HepG2 (cell line): ENCODE data around the gene MAP1LC3B. TPM values are rescaled to one million over a fixed set of nuclear protein-coding genes. Genes with fewer than 3 reads are reported as not detected.
A peak's percentile ranks its signal among the peaks of the same experiment; 100 is the strongest.

Source experiments
- ATAC-seq: fragments of 200-7000 bp; cut with Tn5 transposase; 3 replicates; pipeline ENCODE4 v1.9.1; 2020; ENCODE audit warnings: mild to moderate bottlenecking, moderate library complexity
- BruUV-seq: library from RNA; stranded (reverse); fragments of 400-500 nt; replicated peaks from 2 replicates; lab custom pipeline; 2021; lab: Mats Ljungman, UMichigan
- CTCF ChIA-PET: fragments of 300-600 bp; formaldehyde crosslinking; extraction: SDS; loops from one replicate; lab custom pipeline; 2021; ENCODE audit warnings: low total read pairs, inconsistent platforms, low intra/inter-chr PET ratio; lab: Yijun Ruan, JAX
- POLR2A ChIA-PET: fragments of 350-600 bp; sonication (Branson Sonifier 250); formaldehyde crosslinking; loops from one replicate; lab custom pipeline; 2020; ENCODE audit warnings: antibody characterized with exemption, inconsistent platforms; lab: Yijun Ruan, JAX
- DNase-seq: peaks from one replicate; pipeline ENCODE4 v3.0.0-alpha.2; 2015; ENCODE audit warnings: low spot score
- FAIRE-seq: peaks from 3 replicates; lab custom pipeline; 2011; peaks lifted over from hg19 to GRCh38; lab: Jason Lieb, UNC
- H2AFZ ChIP-seq: one replicate; pipeline ENCODE4 v1.6.1; 2011; ENCODE audit warnings: low read length, inconsistent platforms
- H3K27ac ChIP-seq: fragments of 300-600 bp; 3 replicates; pipeline ENCODE4 v1.8.0; 2011; ENCODE audit warnings: mixed run types, mild to moderate bottlenecking, mixed read lengths, low read length, inconsistent platforms; ENCODE audit not compliant: insufficient read depth; ENCODE audit errors: extremely low read length
- H3K27me3 ChIP-seq, 2 experiments: fragments of 200-600 bp in 1 of 2; 2 replicates in 1 of 2; 3 replicates in 1 of 2; pipeline versions ENCODE4 v1.6.0 to v1.8.0; 2011; ENCODE audit warnings: low read length in 2 of 2, mild to moderate bottlenecking in 2 of 2, moderate library complexity in 2 of 2, inconsistent platforms in 1 of 2; ENCODE audit not compliant: insufficient read depth in 2 of 2, control insufficient read depth in 1 of 2
- H3K36me3 ChIP-seq, 2 experiments: fragments of 200-600 bp in 1 of 2; replicated peaks in 1 of 2; 2 replicates in 1 of 2; 3 replicates in 1 of 2; pipeline versions ENCODE4 v1.5.1 to v1.8.0; 2011; ENCODE audit warnings: low read length in 2 of 2, inconsistent platforms in 1 of 2; ENCODE audit not compliant: insufficient read depth in 2 of 2, control insufficient read depth in 1 of 2
- H3K4me1 ChIP-seq: 2 replicates; pipeline ENCODE4 v1.5.1; 2012; ENCODE audit warnings: low read length, inconsistent platforms; ENCODE audit not compliant: insufficient read depth
- H3K4me2 ChIP-seq: 2 replicates; pipeline ENCODE4 v1.6.0; 2011; ENCODE audit warnings: low read depth, low read length, inconsistent platforms
- H3K4me3 ChIP-seq, 3 experiments: fragments of 200-600 bp in 1 of 3; sonication (generic), shearing (Covaris generic) in 1 of 3; replicated peaks in 1 of 3; 2 replicates each; pipeline ENCODE4 v1.5.1; 2011 to 2016; ENCODE audit warnings: low read length in 3 of 3, inconsistent platforms in 2 of 3, low read depth in 2 of 3, mild to moderate bottlenecking in 2 of 3, control low read depth in 1 of 3, mixed read lengths in 1 of 3; ENCODE audit not compliant: insufficient read depth in 1 of 3
- H3K79me2 ChIP-seq: one replicate; pipeline ENCODE4 v1.6.1; 2011; ENCODE audit warnings: low read length, inconsistent platforms; ENCODE audit not compliant: insufficient read depth
- H3K9ac ChIP-seq: 2 replicates; pipeline ENCODE4 v1.6.0; 2011; ENCODE audit warnings: mild to moderate bottlenecking, low read depth, low read length, inconsistent platforms; ENCODE audit not compliant: insufficient read depth
- H3K9me3 ChIP-seq: 2 replicates; pipeline ENCODE4 v1.5.1; 2012; ENCODE audit warnings: mild to moderate bottlenecking, low read length
- H4K20me1 ChIP-seq: 2 replicates; pipeline ENCODE4 v1.6.0; 2011; ENCODE audit warnings: inconsistent platforms, mild to moderate bottlenecking, low read length, moderate library complexity; ENCODE audit not compliant: insufficient read depth
- AGO2 ChIP-seq: fragments of 200-400 bp; formaldehyde crosslinking; optimal IDR thresholded peaks from 2 replicates; pipeline ENCODE3; 2017; ENCODE audit warnings: mild to moderate bottlenecking, low read depth, low read length, moderate library complexity
- EED ChIP-seq: sonication (generic); formaldehyde crosslinking; IDR thresholded peaks from 2 replicates; pipeline ENCODE4 v1.5.0; 2020; ENCODE audit warnings: mild to moderate bottlenecking, missing genetic modification reagents
- FLYWCH1 ChIP-seq: sonication (generic); formaldehyde crosslinking; IDR thresholded peaks from 2 replicates; pipeline ENCODE4 v1.8.1; 2023; ENCODE audit warnings: mild to moderate bottlenecking, missing genetic modification reagents
- MTA1 ChIP-seq: sonication (generic); formaldehyde crosslinking; IDR thresholded peaks from 2 replicates; pipeline ENCODE4 v1.4.0; 2020; ENCODE audit warnings: missing genetic modification reagents, mild to moderate bottlenecking, borderline replicate concordance
- NRL ChIP-seq: sonication (generic); formaldehyde crosslinking; IDR thresholded peaks from 2 replicates; pipeline ENCODE4 v1.5.0; 2020; ENCODE audit warnings: missing genetic modification reagents, mild to moderate bottlenecking, moderate library complexity, borderline replicate concordance
- RBM22 ChIP-seq: fragments of 200-400 bp; formaldehyde crosslinking; optimal IDR thresholded peaks from 2 replicates; pipeline ENCODE3; 2017; ENCODE audit warnings: mild to moderate bottlenecking, low read length, moderate library complexity
- ZFY ChIP-seq: sonication (generic); formaldehyde crosslinking; IDR thresholded peaks from 2 replicates; pipeline ENCODE4 v1.4.0; 2020; ENCODE audit warnings: missing genetic modification reagents
- WGBS: methylation state at CpG from one replicate; pipeline ENCODE4 v1.1.6; 2017; ENCODE audit warnings: low lambda C conversion rate; 5-methylcytosine and 5-hydroxymethylcytosine counted together
- in situ Hi-C: cut with HindIII; loops from 2 replicates; pipeline ENCODE4 v1.10.0; 2017; ENCODE audit warnings: low pct_unique_long_range_greater_than_20kb; ENCODE audit not compliant: extremely low pct_ligation_motif_present
- intact Hi-C: fragments of 100-400 bp; cut with micrococcal nuclease; formaldehyde crosslinking; loops from one replicate; pipeline ENCODE4 v1.10.0; 2022; ENCODE audit not compliant: unreplicated experiment
- polyA plus RNA-seq, 8 experiments: library from polyadenylated mRNA; depleted of rRNA in 3 of 8; stranded (reverse) in 7 of 8; unstranded in 1 of 8; fragments of >200 nt; fragmentation: Illumina TruSeq in 4 of 8; extraction: Trizol in 4 of 8; gene quantifications; 2 replicates each; pipeline versions ENCODE4 v1.2.1 to v1.2.3, GENCODE V29; 2011 to 2016; ENCODE audit warnings: low read depth in 4 of 8, missing spikeins in 1 of 8, mixed read lengths in 1 of 8; ENCODE audit not compliant: insufficient read depth in 1 of 8
- total RNA-seq, 5 experiments: library from RNA; depleted of rRNA; stranded (reverse); fragments of >200 nt; fragmentation: Illumina TruSeq; extraction: Trizol; gene quantifications; 2 replicates each; pipeline ENCODE4 v1.2.3, GENCODE V29; 2016; ENCODE audit warnings: low read depth in 1 of 5
- TF ChIP-seq, protein P1 (sequence below): IDR thresholded peaks from 2 replicates; pipeline ENCODE4 v1.6.1; 2012; ENCODE audit warnings: low read length, improper control_type of control experiment
- TF ChIP-seq, protein P2 (sequence below): sonication (generic); formaldehyde crosslinking; IDR thresholded peaks from 2 replicates; pipeline ENCODE4 v1.5.1; 2020; ENCODE audit warnings: mild to moderate bottlenecking, missing genetic modification reagents, moderate library complexity
- TF ChIP-seq, protein P3 (sequence below): sonication (generic); formaldehyde crosslinking; conservative IDR thresholded peaks from 2 replicates; pipeline ENCODE4 v1.8.1; 2023; ENCODE audit warnings: missing genetic modification reagents
- TF ChIP-seq, protein P4 (sequence below): IDR thresholded peaks from 2 replicates; pipeline ENCODE4 v1.6.1; 2016

Gene MAP1LC3B
- total and polyA plus RNA-seq, 2 of the 13 experiments (the other 11 are each of a cell fraction or from before 2014, with no cell fraction given), result 15.7 to 37.4 TPM

DNA sequence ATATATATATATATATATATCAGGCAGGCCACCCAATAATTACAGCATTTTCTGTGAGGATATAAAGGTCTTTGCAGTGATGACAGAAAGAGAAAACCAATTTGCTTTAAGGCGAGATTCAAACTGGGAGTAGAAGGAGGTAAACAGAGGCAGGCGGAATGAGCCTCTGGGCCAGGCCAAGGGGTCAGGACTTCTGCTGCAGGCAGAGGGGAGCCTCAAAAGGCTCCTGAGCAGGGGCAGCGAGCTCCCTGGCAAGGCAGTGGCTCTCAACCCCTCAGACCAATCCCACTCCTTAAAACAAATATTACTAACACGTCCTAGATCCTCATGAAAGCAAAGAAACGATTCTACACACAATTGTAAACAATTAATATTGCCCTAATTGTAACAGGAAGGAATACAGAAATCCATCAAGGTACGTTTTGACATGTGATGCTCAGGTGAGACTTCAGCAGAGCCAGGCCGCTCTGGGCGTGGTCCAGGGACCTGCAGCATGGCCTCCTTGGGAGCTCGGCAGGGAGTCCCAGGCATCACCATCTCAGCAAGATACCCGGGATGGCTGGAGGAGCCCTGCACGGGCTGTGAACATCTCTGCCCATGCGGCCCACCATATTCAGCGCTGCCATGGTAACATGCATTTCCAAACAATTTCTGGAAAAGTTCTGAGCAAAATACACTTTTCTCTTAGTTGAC lies 27.0 kb upstream of the MAP1LC3B start:
- intact Hi-C loops, result no loop called here
- TF ChIP-seq FLYWCH1, result no peak
- TF ChIP-seq EED, result 0 out of 2 replicates have a peak, but pooled peaks have one; percentile 44
- TF ChIP-seq, protein P1, sequence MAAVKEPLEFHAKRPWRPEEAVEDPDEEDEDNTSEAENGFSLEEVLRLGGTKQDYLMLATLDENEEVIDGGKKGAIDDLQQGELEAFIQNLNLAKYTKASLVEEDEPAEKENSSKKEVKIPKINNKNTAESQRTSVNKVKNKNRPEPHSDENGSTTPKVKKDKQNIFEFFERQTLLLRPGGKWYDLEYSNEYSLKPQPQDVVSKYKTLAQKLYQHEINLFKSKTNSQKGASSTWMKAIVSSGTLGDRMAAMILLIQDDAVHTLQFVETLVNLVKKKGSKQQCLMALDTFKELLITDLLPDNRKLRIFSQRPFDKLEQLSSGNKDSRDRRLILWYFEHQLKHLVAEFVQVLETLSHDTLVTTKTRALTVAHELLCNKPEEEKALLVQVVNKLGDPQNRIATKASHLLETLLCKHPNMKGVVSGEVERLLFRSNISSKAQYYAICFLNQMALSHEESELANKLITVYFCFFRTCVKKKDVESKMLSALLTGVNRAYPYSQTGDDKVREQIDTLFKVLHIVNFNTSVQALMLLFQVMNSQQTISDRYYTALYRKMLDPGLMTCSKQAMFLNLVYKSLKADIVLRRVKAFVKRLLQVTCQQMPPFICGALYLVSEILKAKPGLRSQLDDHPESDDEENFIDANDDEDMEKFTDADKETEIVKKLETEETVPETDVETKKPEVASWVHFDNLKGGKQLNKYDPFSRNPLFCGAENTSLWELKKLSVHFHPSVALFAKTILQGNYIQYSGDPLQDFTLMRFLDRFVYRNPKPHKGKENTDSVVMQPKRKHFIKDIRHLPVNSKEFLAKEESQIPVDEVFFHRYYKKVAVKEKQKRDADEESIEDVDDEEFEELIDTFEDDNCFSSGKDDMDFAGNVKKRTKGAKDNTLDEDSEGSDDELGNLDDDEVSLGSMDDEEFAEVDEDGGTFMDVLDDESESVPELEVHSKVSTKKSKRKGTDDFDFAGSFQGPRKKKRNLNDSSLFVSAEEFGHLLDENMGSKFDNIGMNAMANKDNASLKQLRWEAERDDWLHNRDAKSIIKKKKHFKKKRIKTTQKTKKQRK, result no peak
- TF ChIP-seq MTA1 (CRISPR knock-in tag), result peak; percentile 30; the same call in 1 of the 2 replicates
- TF ChIP-seq, protein P2, sequence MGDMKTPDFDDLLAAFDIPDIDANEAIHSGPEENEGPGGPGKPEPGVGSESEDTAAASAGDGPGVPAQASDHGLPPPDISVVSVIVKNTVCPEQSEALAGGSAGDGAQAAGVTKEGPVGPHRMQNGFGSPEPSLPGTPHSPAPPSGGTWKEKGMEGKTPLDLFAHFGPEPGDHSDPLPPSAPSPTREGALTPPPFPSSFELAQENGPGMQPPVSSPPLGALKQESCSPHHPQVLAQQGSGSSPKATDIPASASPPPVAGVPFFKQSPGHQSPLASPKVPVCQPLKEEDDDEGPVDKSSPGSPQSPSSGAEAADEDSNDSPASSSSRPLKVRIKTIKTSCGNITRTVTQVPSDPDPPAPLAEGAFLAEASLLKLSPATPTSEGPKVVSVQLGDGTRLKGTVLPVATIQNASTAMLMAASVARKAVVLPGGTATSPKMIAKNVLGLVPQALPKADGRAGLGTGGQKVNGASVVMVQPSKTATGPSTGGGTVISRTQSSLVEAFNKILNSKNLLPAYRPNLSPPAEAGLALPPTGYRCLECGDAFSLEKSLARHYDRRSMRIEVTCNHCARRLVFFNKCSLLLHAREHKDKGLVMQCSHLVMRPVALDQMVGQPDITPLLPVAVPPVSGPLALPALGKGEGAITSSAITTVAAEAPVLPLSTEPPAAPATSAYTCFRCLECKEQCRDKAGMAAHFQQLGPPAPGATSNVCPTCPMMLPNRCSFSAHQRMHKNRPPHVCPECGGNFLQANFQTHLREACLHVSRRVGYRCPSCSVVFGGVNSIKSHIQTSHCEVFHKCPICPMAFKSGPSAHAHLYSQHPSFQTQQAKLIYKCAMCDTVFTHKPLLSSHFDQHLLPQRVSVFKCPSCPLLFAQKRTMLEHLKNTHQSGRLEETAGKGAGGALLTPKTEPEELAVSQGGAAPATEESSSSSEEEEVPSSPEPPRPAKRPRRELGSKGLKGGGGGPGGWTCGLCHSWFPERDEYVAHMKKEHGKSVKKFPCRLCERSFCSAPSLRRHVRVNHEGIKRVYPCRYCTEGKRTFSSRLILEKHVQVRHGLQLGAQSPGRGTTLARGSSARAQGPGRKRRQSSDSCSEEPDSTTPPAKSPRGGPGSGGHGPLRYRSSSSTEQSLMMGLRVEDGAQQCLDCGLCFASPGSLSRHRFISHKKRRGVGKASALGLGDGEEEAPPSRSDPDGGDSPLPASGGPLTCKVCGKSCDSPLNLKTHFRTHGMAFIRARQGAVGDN, result peak; percentile 41; the same call in 1 of the 2 replicates
- TF ChIP-seq NRL, result peak; percentile 30; the same call in 1 of the 2 replicates
- peak; percentile 70 for TF ChIP-seq AGO2
- peak; percentile 26 for TF ChIP-seq RBM22
- TF ChIP-seq, protein P3, sequence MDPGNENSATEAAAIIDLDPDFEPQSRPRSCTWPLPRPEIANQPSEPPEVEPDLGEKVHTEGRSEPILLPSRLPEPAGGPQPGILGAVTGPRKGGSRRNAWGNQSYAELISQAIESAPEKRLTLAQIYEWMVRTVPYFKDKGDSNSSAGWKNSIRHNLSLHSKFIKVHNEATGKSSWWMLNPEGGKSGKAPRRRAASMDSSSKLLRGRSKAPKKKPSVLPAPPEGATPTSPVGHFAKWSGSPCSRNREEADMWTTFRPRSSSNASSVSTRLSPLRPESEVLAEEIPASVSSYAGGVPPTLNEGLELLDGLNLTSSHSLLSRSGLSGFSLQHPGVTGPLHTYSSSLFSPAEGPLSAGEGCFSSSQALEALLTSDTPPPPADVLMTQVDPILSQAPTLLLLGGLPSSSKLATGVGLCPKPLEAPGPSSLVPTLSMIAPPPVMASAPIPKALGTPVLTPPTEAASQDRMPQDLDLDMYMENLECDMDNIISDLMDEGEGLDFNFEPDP (CRISPR knock-in tag), result 0 out of 2 replicates have a peak, but pooled peaks have one; percentile 57
- TF ChIP-seq, protein P4, sequence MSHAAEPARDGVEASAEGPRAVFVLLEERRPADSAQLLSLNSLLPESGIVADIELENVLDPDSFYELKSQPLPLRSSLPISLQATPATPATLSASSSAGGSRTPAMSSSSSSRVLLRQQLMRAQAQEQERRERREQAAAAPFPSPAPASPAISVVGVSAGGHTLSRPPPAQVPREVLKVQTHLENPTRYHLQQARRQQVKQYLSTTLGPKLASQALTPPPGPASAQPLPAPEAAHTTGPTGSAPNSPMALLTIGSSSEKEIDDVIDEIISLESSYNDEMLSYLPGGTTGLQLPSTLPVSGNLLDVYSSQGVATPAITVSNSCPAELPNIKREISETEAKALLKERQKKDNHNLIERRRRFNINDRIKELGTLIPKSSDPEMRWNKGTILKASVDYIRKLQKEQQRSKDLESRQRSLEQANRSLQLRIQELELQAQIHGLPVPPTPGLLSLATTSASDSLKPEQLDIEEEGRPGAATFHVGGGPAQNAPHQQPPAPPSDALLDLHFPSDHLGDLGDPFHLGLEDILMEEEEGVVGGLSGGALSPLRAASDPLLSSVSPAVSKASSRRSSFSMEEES, result no peak
- TF ChIP-seq ZFY, result 0 out of 2 replicates have a peak, but pooled peaks have one; percentile 20
- ATAC-seq (no peak), FAIRE-seq (no peak), DNase-seq (no peak)
- Histone ChIP-seq H3K4me2 (no peak overlapping the region), H3K4me3 (no peak overlapping the region), H3K27ac (no peak overlapping the region), H2AFZ (no peak overlapping the region), H3K9me3 (no peaks in the 10 kb centered on the region), H4K20me1 (peaks cover 99% of the 10 kb centered on the region), H3K9ac (no peak overlapping the region), H3K4me1 (peaks cover 59% of the 10 kb centered on the region), H3K36me3 (peaks cover 45 to 88% of the 10 kb centered on the region in 2 experiments), H3K79me2 (peaks cover 98% of the 10 kb centered on the region), H3K27me3 (no peaks in the 10 kb centered on the region)
- WGBS, result 95% methylated on average over 13 of the region's 13 CpGs
- in situ Hi-C loops, result no loop called here
- POLR2A ChIA-PET, result interaction anchor here (18.0 kb wide), 1 partner anchor 13 kb away, joined by 265 read pairs; the partner anchor contains the start of gene FBXO31
- CTCF ChIA-PET, result no interaction called here
- no TSS peak for BruUV-seq
